Measurements from ENCODE around the gene FGGY. TPM values are rescaled to one million over a fixed set of nuclear protein-coding genes. Genes with fewer than 3 reads are reported as not detected.

Gene FGGY
- total RNA-seq, 1 donor from 2014 or later = 31.2 TPM

DNA sequence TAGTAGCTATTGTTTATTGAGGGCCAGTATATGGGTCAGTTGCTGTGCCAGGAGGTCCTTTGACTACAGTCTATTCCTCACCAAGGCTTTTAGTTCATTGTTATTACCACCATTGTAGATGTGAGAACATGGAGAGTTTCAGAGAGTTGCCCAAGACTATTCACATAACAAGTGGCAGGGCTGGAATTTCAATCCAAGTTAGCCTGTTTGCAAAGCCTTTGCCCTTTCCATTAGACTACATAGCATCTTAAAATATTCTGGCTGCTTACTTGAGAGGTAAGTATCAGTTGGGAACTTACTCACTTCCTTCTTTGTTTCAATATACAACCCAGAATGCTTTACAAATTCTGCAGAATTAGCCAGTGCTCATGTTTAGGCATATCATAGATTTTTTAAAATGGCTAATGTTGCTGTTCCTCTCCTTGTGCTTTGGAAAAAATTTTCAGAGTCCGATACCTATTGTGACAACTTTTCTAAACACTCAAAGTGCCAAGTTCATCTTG lies 141.2 kb downstream of the FGGY start:
- Histone ChIP-seq H3K4me1 (peaks cover 59% of the 10 kb centered on the region), H3K4me3 (no peak overlapping the region), H3K27ac (replicated peaks) (no peak overlapping the region), H3K36me3 (no peaks in the 10 kb centered on the region), H3K9me3 (replicated peaks) (no peaks in the 10 kb centered on the region), H3K27me3 (ENCODE audit: low read depth) (no peaks in the 10 kb centered on the region)
- no peak for DNase-seq
- intact Hi-C loops (cut with micrococcal nuclease) = no loop called here
- TF ChIP-seq CTCF (IDR thresholded peaks at IDR 0.05; ENCODE audit: borderline replicate concordance) = no peak

DNA sequence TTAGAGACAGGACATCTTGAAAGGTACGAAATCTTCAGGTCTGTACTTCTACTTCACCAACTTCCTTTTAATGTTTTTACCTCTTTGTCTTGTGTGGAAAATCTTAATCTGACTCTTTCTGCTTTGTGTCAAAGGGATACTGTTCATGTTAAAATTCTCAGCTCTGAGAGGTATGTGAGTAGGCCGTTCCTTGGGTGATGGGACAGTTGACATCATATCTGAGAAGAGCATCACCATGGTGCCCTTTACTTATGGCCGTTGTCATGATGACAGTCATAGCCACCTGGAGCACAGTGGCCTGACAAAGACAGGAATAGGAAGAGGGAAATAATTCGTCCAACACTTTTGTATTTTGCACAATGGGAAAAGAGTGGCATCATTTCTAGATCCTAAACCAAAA lies 145.6 kb downstream of the FGGY start:
- Histone ChIP-seq H3K27ac (replicated peaks) (no peak overlapping the region), H3K9me3 (replicated peaks) (no peaks in the 10 kb centered on the region), H3K4me1 (peaks cover 69% of the 10 kb centered on the region), H3K27me3 (ENCODE audit: low read depth) (no peaks in the 10 kb centered on the region), H3K4me3 (no peak overlapping the region), H3K36me3 (no peaks in the 10 kb centered on the region)
- no peak for DNase-seq
- TF ChIP-seq CTCF (IDR thresholded peaks at IDR 0.05; ENCODE audit: borderline replicate concordance) = no peak
- intact Hi-C loops (cut with micrococcal nuclease) = no loop called here

DNA sequence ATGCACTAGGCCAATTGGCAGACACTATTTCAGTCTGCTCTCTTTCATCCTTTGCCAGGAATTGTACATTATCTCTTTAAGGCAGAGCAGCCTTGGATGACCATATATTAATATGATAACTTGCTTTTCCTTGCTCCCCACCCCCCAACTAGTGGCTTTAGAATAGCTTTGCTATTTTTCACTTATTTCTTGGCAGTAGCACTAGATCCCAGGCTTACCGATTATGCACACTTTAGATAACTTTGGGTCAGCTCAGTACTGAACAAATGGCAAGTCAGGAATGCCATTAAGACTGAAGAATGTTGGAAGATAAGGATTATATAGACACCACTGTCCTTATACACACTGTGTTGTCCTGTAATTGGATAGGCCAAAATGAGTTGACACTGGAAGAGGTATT lies 146.4 kb downstream of the FGGY start:
- intact Hi-C loops (cut with micrococcal nuclease) = no loop called here
- Histone ChIP-seq H3K4me1 (peaks cover 61% of the 10 kb centered on the region), H3K36me3 (no peaks in the 10 kb centered on the region), H3K9me3 (replicated peaks) (no peaks in the 10 kb centered on the region), H3K27ac (replicated peaks) (no peak overlapping the region), H3K4me3 (no peak overlapping the region), H3K27me3 (ENCODE audit: low read depth) (no peaks in the 10 kb centered on the region)
- no peak for TF ChIP-seq CTCF (IDR thresholded peaks at IDR 0.05; ENCODE audit: borderline replicate concordance)
- no peak for DNase-seq

- no peak for DNase-seq
- intact Hi-C loops (cut with micrococcal nuclease) = no loop called here
- no peak overlapping the region for H3K4me3 ChIP-seq
- H3K27ac ChIP-seq (replicated peaks) = no peak overlapping the region
- H3K36me3 ChIP-seq = no peaks in the 10 kb centered on the region
- TF ChIP-seq CTCF (IDR thresholded peaks at IDR 0.05; ENCODE audit: borderline replicate concordance) = no peak
- H3K27me3 ChIP-seq (ENCODE audit: low read depth) = no peaks in the 10 kb centered on the region
- peaks cover 65% of the 10 kb centered on the region for H3K4me1 ChIP-seq
- H3K9me3 ChIP-seq (replicated peaks) = no peaks in the 10 kb centered on the region
These were observed 147.6 kb downstream of the FGGY start for GRCh38 chr1:59444520-59444919.

DNA sequence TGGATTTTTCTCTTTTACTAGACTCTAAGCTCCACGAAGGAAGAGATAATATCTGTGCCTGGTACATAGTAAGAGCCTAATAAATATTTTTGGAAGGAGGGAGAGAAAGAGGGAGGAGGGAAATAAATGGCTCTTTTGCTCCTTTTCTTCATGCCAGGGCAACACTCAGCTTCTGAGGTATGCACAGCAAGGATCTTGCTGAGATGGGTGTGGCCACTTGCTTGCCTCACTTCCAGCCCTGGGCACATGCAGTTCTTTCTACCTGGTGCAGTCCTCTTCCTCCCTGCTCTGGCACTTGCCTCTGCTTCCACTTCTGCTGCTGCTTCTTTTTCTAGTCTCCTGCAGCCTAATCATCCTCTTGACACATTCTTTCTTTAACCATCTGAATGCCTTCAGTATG lies 148.1 kb downstream of the FGGY start:
- H3K9me3 ChIP-seq (replicated peaks) = no peaks in the 10 kb centered on the region
- H3K4me3 ChIP-seq = no peak overlapping the region
- H3K36me3 ChIP-seq = no peaks in the 10 kb centered on the region
- DNase-seq = no peak
- peak overlapping the region; percentile 74 for H3K27ac ChIP-seq (replicated peaks)
- intact Hi-C loops (cut with micrococcal nuclease) = no loop called here
- H3K27me3 ChIP-seq (ENCODE audit: low read depth) = no peaks in the 10 kb centered on the region
- TF ChIP-seq CTCF (IDR thresholded peaks at IDR 0.05; ENCODE audit: borderline replicate concordance) = no peak
- H3K4me1 ChIP-seq = peaks cover 60% of the 10 kb centered on the region

All from left ventricle myocardium inferior (tissue), 1 donor.